WERI-Rb-1 (cell line): Measurements from ENCODE around the gene UROD.

Experiments
- DNase-seq: peaks from one replicate; pipeline ENCODE4 v3.0.0-alpha.2; 2020
- H3K27ac ChIP-seq: fragments of 250-450 bp; sonication (Bioruptor Pico); 2 replicates; pipeline ENCODE4 v1.5.1; 2020; ENCODE audit warnings: mild to moderate bottlenecking, moderate library complexity
- H3K27me3 ChIP-seq: fragments of 250-450 bp; sonication (Bioruptor Pico); 2 replicates; pipeline ENCODE4 v1.5.1; 2021; ENCODE audit warnings: mild to moderate bottlenecking, low read depth, moderate library complexity; ENCODE audit not compliant: insufficient read depth, severe bottlenecking
- H3K36me3 ChIP-seq: fragments of 250-450 bp; sonication (Bioruptor Pico); 2 replicates; pipeline ENCODE4 v1.5.1; 2020; ENCODE audit warnings: mild to moderate bottlenecking, moderate library complexity
- H3K4me3 ChIP-seq: 2 replicates; pipeline ENCODE4 v1.5.1; 2011; ENCODE audit warnings: low read depth, mild to moderate bottlenecking, control low read depth, low read length
- H3K9me3 ChIP-seq: fragments of 250-450 bp; sonication (Bioruptor Pico); 2 replicates; pipeline ENCODE4 v1.5.1; 2021; ENCODE audit warnings: mild to moderate bottlenecking, moderate library complexity; ENCODE audit not compliant: severe bottlenecking
- CTCF ChIP-seq: IDR thresholded peaks from 2 replicates; pipeline ENCODE4 v1.5.1; 2011; ENCODE audit warnings: low read depth, mild to moderate bottlenecking, control low read depth, inconsistent platforms, low read length

The UROD gene

GRCh38 chr1:45014321-45015028, 2.4 kb downstream of the UROD start:
- H3K27ac ChIP-seq, result no peak overlapping the region

GRCh38 chr1:45015683-45016082, 3.6 kb downstream of the UROD start:
- TF ChIP-seq CTCF, result no peak
- H3K27me3 ChIP-seq, result no peaks in the 10 kb centered on the region
- peaks cover 7% of the 10 kb centered on the region for H3K36me3 ChIP-seq
- H3K27ac ChIP-seq, result no peak overlapping the region
- H3K4me3 ChIP-seq, result no peak overlapping the region
- no peaks in the 10 kb centered on the region for H3K9me3 ChIP-seq
- no peak for DNase-seq

More at GRCh38 chr1:45014321-45015028, 2.4 kb downstream of the UROD start:
- Histone ChIP-seq H3K4me3 (no peak overlapping the region), H3K36me3 (peaks cover 8% of the 10 kb centered on the region), H3K27me3 (no peaks in the 10 kb centered on the region), H3K9me3 (no peaks in the 10 kb centered on the region)
- peak; percentile 84 for DNase-seq
- TF ChIP-seq CTCF, result peak; percentile 90

GRCh38 chr1:45016090-45016697, 4.1 kb downstream of the UROD start:
- Histone ChIP-seq H3K9me3 (no peaks in the 10 kb centered on the region), H3K4me3 (no peak overlapping the region), H3K27ac (no peak overlapping the region), H3K36me3 (peaks cover 7% of the 10 kb centered on the region), H3K27me3 (no peaks in the 10 kb centered on the region)
- DNase-seq, result no peak
- no peak for TF ChIP-seq CTCF

- Histone ChIP-seq H3K9me3 (no peaks in the 10 kb centered on the region), H3K36me3 (peaks cover 7% of the 10 kb centered on the region), H3K27me3 (no peaks in the 10 kb centered on the region), H3K27ac (no peak overlapping the region), H3K4me3 (no peak overlapping the region)
- no peak for TF ChIP-seq CTCF
- DNase-seq, result no peak
These were observed 4.7 kb downstream of the UROD start for GRCh38 chr1:45016767-45017166.

- DNase-seq, result peak; percentile 68
These were observed 6.7 kb downstream of the UROD start for GRCh38 chr1:45018599-45019230.

More at GRCh38 chr1:45018599-45019230, 6.7 kb downstream of the UROD start:
- H3K27ac ChIP-seq, result no peak overlapping the region
- H3K27me3 ChIP-seq, result no peaks in the 10 kb centered on the region
- no peak overlapping the region for H3K4me3 ChIP-seq
- TF ChIP-seq CTCF, result peak; percentile 95
- peaks cover 3% of the 10 kb centered on the region for H3K36me3 ChIP-seq
- no peaks in the 10 kb centered on the region for H3K9me3 ChIP-seq
